Nephron progenitor cell (in vitro differentiated cells): Measurements from ENCODE around the gene B3GLCT.

Source experiments
- DNase-seq: peaks from one replicate; pipeline ENCODE4 v3.0.0; 2021
- H3K27ac Mint-ChIP-seq: 2 replicates; pipeline ENCODE4 v1.8.0; 2021; ENCODE audit warnings: mild to moderate bottlenecking, moderate library complexity, mixed read lengths
- H3K27me3 Mint-ChIP-seq: 2 replicates; pipeline ENCODE4 v1.8.0; 2021; ENCODE audit warnings: mild to moderate bottlenecking, low read depth, mixed read lengths; ENCODE audit not compliant: poor library complexity
- H3K36me3 Mint-ChIP-seq: 2 replicates; pipeline ENCODE4 v1.8.0; 2021; ENCODE audit warnings: low read depth, mixed read lengths
- H3K4me1 Mint-ChIP-seq: 2 replicates; pipeline ENCODE4 v1.8.0; 2021; ENCODE audit warnings: mixed read lengths
- H3K4me3 Mint-ChIP-seq: 2 replicates; pipeline ENCODE4 v1.8.0; 2021; ENCODE audit warnings: mild to moderate bottlenecking, moderate library complexity, mixed read lengths
- H3K9me3 Mint-ChIP-seq: 2 replicates; pipeline ENCODE4 v1.8.0; 2021; ENCODE audit warnings: mild to moderate bottlenecking, moderate library complexity, mixed read lengths
- CTCF ChIP-seq: fragments of 200-600 bp; sonication (generic); IDR thresholded peaks from 2 replicates; pipeline ENCODE4 v1.5.0; 2021; ENCODE audit warnings: antibody characterized with exemption

Gene B3GLCT

GRCh38 chr13:31310786-31311185 is 111.0 kb downstream of the B3GLCT start:
- H3K27me3 Mint-ChIP-seq: no peaks in the 10 kb centered on the region
- TF ChIP-seq CTCF: no peak
- H3K9me3 Mint-ChIP-seq: peaks cover 50% of the 10 kb centered on the region
- DNase-seq: peak; percentile 6
- no peak overlapping the region for H3K4me3 Mint-ChIP-seq
- peaks cover 54% of the 10 kb centered on the region for H3K36me3 Mint-ChIP-seq
- peaks cover 24% of the 10 kb centered on the region for H3K4me1 Mint-ChIP-seq
- H3K27ac Mint-ChIP-seq: peak overlapping the region; percentile 97

DNA sequence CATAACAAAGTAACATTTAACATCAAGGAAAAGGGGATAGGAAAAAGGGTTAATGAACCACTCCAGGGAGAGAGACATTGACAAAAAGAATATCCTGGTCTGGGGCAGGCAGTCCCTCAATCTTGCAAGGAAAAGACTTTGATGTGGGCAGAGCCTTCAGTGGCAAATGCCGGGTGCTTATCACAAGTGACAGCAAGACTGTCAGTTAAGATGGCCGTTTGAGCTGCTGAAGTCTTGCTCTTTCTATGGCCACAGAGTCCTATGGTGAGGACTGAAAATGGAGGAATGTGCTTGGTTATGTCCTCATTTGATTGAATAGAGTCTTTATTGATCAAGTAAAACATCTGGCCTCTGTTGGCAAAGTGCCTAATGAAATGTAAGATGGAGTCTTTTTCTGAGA is 112.1 kb downstream of the B3GLCT start:
- Mint-ChIP-seq H3K36me3 (peaks cover 65% of the 10 kb centered on the region), H3K4me3 (no peak overlapping the region), H3K27ac (peak overlapping the region; percentile 55), H3K27me3 (no peaks in the 10 kb centered on the region), H3K4me1 (peaks cover 24% of the 10 kb centered on the region), H3K9me3 (peaks cover 62% of the 10 kb centered on the region)
- TF ChIP-seq CTCF: no peak
- DNase-seq: no peak

DNA sequence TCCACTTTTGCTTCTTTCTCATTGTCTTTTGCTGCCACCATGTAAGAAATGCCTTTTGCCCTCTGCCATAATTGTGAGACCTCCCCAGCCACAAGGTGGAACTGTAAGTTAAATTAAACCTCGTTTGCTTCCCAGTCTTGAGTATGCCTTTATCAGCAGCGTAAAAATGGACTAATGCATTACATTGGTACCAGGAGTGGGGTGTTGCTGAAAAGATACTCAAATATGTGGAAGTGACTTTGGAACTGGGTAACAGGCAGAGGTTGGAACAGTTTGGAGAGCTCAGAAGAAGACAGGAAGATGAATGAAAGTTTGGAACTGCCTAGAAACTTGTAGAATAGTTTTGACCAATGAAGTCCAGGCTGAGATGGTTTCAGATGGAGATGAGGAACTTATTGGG is 115.2 kb downstream of the B3GLCT start:
- H3K27ac Mint-ChIP-seq: no peak overlapping the region
- no peak for DNase-seq
- peaks cover 59% of the 10 kb centered on the region for H3K9me3 Mint-ChIP-seq
- no peak overlapping the region for H3K4me3 Mint-ChIP-seq
- H3K27me3 Mint-ChIP-seq: no peaks in the 10 kb centered on the region
- peaks cover 69% of the 10 kb centered on the region for H3K36me3 Mint-ChIP-seq
- TF ChIP-seq CTCF: no peak
- peaks cover 24% of the 10 kb centered on the region for H3K4me1 Mint-ChIP-seq

- Mint-ChIP-seq H3K27me3 (no peaks in the 10 kb centered on the region), H3K9me3 (peaks cover 19% of the 10 kb centered on the region), H3K4me1 (peaks cover 18% of the 10 kb centered on the region), H3K27ac (no peak overlapping the region), H3K36me3 (peaks cover 42% of the 10 kb centered on the region), H3K4me3 (no peak overlapping the region)
- no peak for DNase-seq
- no peak for TF ChIP-seq CTCF
Observed at GRCh38 chr13:31320946-31321345, 121.2 kb downstream of the B3GLCT start.

DNA sequence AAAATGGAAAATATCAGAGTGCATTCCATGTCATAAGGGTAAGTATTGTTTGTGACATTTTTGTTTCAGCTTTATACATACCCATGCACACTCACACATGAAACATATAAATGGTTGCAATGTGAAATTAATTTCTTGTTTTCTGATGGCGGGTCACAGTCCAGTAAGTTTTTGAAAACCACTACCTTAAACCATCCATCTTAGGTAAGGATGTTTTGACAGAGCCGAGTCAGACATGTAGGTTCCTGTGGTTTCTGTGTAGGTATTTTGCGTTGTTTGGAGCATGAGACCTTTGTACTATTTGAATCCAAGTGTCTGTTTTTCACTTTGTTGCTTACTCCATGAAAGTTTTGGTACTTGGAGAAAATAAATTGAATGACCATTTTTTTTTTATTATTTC is 121.7 kb downstream of the B3GLCT start:
- H3K9me3 Mint-ChIP-seq: peaks cover 14% of the 10 kb centered on the region
- no peaks in the 10 kb centered on the region for H3K27me3 Mint-ChIP-seq
- peaks cover 37% of the 10 kb centered on the region for H3K36me3 Mint-ChIP-seq
- peaks cover 21% of the 10 kb centered on the region for H3K4me1 Mint-ChIP-seq
- no peak overlapping the region for H3K4me3 Mint-ChIP-seq
- no peak overlapping the region for H3K27ac Mint-ChIP-seq
- TF ChIP-seq CTCF: no peak
- DNase-seq: no peak

GRCh38 chr13:31322026-31322425 is 122.3 kb downstream of the B3GLCT start:
- Mint-ChIP-seq H3K9me3 (peaks cover 8% of the 10 kb centered on the region), H3K4me3 (no peak overlapping the region), H3K36me3 (peaks cover 31% of the 10 kb centered on the region), H3K27ac (no peak overlapping the region), H3K27me3 (no peaks in the 10 kb centered on the region), H3K4me1 (peaks cover 27% of the 10 kb centered on the region)
- no peak for TF ChIP-seq CTCF
- DNase-seq: no peak
